ENCODE results near the gene RIMS1. TPM values are rescaled to one million over a fixed set of nuclear protein-coding genes. Genes with fewer than 3 reads are reported as not detected.

RIMS1 gene
- total RNA-seq, 1 donor from 2014 or later = 6.3 TPM

- TF ChIP-seq CTCF (IDR thresholded peaks at IDR 0.05; ENCODE audit: unreplicated experiment) = no peak
- H3K4me3 Mint-ChIP-seq = no peak overlapping the region
These were observed 327.3 kb downstream of the RIMS1 start for GRCh38 chr6:72213654-72214053.

GRCh38 chr6:72216222-72217068, 330.1 kb downstream of the RIMS1 start:
- Mint-ChIP-seq H3K4me1 (peaks cover 36% of the 10 kb centered on the region), H3K4me3 (no peak overlapping the region), H3K36me3 (no peaks in the 10 kb centered on the region), H3K27ac (peak overlapping the region; percentile 28), H3K27me3 (ENCODE audit: low read depth) (no peaks in the 10 kb centered on the region), H3K9me3 (no peaks in the 10 kb centered on the region)
- TF ChIP-seq CTCF (IDR thresholded peaks at IDR 0.05; ENCODE audit: unreplicated experiment) = no peak
- no peak for DNase-seq (ENCODE audit: low spot score in 2 of 2, unreplicated experiment in 2 of 2)

More at GRCh38 chr6:72213654-72214053, 327.3 kb downstream of the RIMS1 start:
- no peaks in the 10 kb centered on the region for H3K9me3 Mint-ChIP-seq
- DNase-seq (ENCODE audit: low spot score in 2 of 2, unreplicated experiment in 2 of 2) = no peak
- H3K27ac Mint-ChIP-seq = no peak overlapping the region
- H3K4me1 Mint-ChIP-seq = peaks cover 33% of the 10 kb centered on the region
- H3K36me3 Mint-ChIP-seq = no peaks in the 10 kb centered on the region
- no peaks in the 10 kb centered on the region for H3K27me3 Mint-ChIP-seq (ENCODE audit: low read depth)

DNA sequence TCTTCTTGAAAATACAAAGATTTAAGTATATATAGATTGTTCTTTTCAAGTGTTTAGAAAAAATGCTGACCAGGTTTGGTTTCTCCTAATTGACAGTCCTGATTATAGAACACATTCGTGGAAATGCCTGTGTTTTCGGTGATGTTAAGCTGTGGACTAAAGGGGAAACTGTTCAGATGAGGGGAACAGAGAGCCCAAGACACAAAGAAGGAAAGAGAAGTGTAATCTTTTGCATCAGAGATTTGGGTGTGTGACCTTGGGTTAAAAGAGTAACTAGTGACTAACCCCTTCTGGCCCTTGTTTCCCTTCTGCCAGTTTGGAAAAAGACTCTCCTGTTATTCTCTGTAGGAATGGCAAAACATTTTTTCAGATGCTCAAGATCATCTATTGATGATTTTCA, 331.3 kb downstream of the RIMS1 start:
- no peaks in the 10 kb centered on the region for H3K9me3 Mint-ChIP-seq
- no peaks in the 10 kb centered on the region for H3K36me3 Mint-ChIP-seq
- peaks cover 34% of the 10 kb centered on the region for H3K4me1 Mint-ChIP-seq
- DNase-seq (ENCODE audit: low spot score in 2 of 2, unreplicated experiment in 2 of 2) = no peak
- H3K27me3 Mint-ChIP-seq (ENCODE audit: low read depth) = no peaks in the 10 kb centered on the region
- no peak overlapping the region for H3K27ac Mint-ChIP-seq
- H3K4me3 Mint-ChIP-seq = no peak overlapping the region
- TF ChIP-seq CTCF (IDR thresholded peaks at IDR 0.05; ENCODE audit: unreplicated experiment) = no peak

GRCh38 chr6:72218125-72218524, 331.8 kb downstream of the RIMS1 start:
- DNase-seq (ENCODE audit: low spot score in 2 of 2, unreplicated experiment in 2 of 2) = no peak
- no peaks in the 10 kb centered on the region for H3K9me3 Mint-ChIP-seq
- no peak overlapping the region for H3K4me3 Mint-ChIP-seq
- peaks cover 30% of the 10 kb centered on the region for H3K4me1 Mint-ChIP-seq
- no peak overlapping the region for H3K27ac Mint-ChIP-seq
- no peak for TF ChIP-seq CTCF (IDR thresholded peaks at IDR 0.05; ENCODE audit: unreplicated experiment)
- no peaks in the 10 kb centered on the region for H3K27me3 Mint-ChIP-seq (ENCODE audit: low read depth)
- no peaks in the 10 kb centered on the region for H3K36me3 Mint-ChIP-seq

DNA sequence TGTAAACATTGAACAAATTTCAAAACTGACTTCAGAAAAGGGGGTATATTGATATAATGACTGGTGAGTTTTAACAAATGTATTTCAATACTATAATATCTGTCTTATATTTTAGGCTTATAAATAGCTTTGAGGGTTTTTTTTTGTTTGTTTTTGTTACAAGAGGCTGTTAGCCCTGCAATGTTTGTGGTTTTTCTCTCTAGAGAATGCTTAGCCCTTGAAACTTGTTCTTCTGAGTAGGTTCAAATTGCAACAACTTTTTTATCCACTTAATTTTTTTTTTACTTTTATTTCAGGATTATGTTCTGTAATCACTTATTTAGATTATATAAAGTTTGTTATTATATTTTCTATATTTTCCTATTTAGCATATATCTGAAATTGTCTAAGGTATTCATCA, 333.2 kb downstream of the RIMS1 start:
- no peak for TF ChIP-seq CTCF (IDR thresholded peaks at IDR 0.05; ENCODE audit: unreplicated experiment)
- no peak overlapping the region for H3K27ac Mint-ChIP-seq
- no peaks in the 10 kb centered on the region for H3K9me3 Mint-ChIP-seq
- H3K4me1 Mint-ChIP-seq = peaks cover 30% of the 10 kb centered on the region
- DNase-seq (ENCODE audit: low spot score in 2 of 2, unreplicated experiment in 2 of 2) = no peak
- H3K27me3 Mint-ChIP-seq (ENCODE audit: low read depth) = no peaks in the 10 kb centered on the region
- no peak overlapping the region for H3K4me3 Mint-ChIP-seq
- H3K36me3 Mint-ChIP-seq = no peaks in the 10 kb centered on the region

Data from mesothelial cell of epicardium (in vitro differentiated cells).